Mucosa of descending colon (tissue), 3 donors: ENCODE results near the gene NPHP3. TPM values are rescaled to one million over a fixed set of nuclear protein-coding genes. Genes with fewer than 3 reads are reported as not detected.
A peak's percentile ranks its signal among the peaks of the same experiment; 100 is the strongest.

Experiments
- ATAC-seq: fragments of 200-7000 bp; cut with Tn5 transposase; one replicate; pipeline ENCODE4 v1.9.1; 2020; ENCODE audit warnings: mild to moderate bottlenecking, moderate library complexity
- DNase-seq, 3 donors: peaks; one replicate each; pipeline ENCODE4 v3.0.0-alpha.2; 2020
- H3K36me3 ChIP-seq: fragments of 200-600 bp; one replicate; pipeline ENCODE4 v1.8.0; 2021; ENCODE audit warnings: low read depth, mild to moderate bottlenecking
- H3K4me1 ChIP-seq: fragments of 200-600 bp; one replicate; pipeline ENCODE4 v1.8.0; 2021; ENCODE audit warnings: low read depth, mild to moderate bottlenecking
- H3K4me3 ChIP-seq: fragments of 200-600 bp; one replicate; pipeline ENCODE4 v1.8.0; 2021; ENCODE audit warnings: mild to moderate bottlenecking
- H3K9me3 ChIP-seq: fragments of 200-600 bp; one replicate; pipeline ENCODE4 v1.8.0; 2021; ENCODE audit warnings: mild to moderate bottlenecking
- CTCF ChIP-seq: fragments of 200-600 bp; IDR thresholded peaks from one replicate; pipeline ENCODE4 v1.8.0; 2022; ENCODE audit warnings: antibody characterized with exemption, mild to moderate bottlenecking
- intact Hi-C, 2 donors: fragments of 100-400 bp; cut with DNase I in 1 of 2; cut with micrococcal nuclease in 1 of 2; formaldehyde crosslinking; loops; one replicate each; pipeline versions ENCODE4 v1.11.0 to v1.11.1; 2022; cut with DNase I, micrococcal nuclease
- total RNA-seq, 3 donors: library from RNA; stranded (reverse); fragmentation: NEBNext Ultra II Directional in 2 of 3; extraction: Animal tissue kit (Norgen Biotek cat#: 25700) in 2 of 3; gene quantifications; one replicate each; pipeline versions ENCODE4 v1.2.1 to v1.2.4, GENCODE V29; 2021 to 2023
- donor health status: DM: no; HTN: no; CAD: no; lungs with moderate emphysema.
- donor health status: DM: no; HTN: no; CAD: no.
- donor health status: DM: no; HTN: yes; CAD: no.

NPHP3 gene
- total RNA-seq, 3 donors from 2014 or later = 18.0 to 32.7 (median 21.5) TPM

GRCh38 chr3:132662212-132662611 is 60.0 kb downstream of the NPHP3 start:
- H3K4me3 ChIP-seq = no peak overlapping the region
- intact Hi-C loops = no loop called here
- no peak for ATAC-seq

GRCh38 chr3:132661101-132661500 is 61.1 kb downstream of the NPHP3 start:
- TF ChIP-seq CTCF = no peak
- Histone ChIP-seq H3K4me1 (peaks cover 13% of the 10 kb centered on the region), H3K9me3 (no peaks in the 10 kb centered on the region), H3K36me3 (no peaks in the 10 kb centered on the region), H3K4me3 (peak overlapping the region; percentile 76)
- DNase-seq (no peak), ATAC-seq (peak; percentile 7)
- intact Hi-C loops = no loop called here

More at GRCh38 chr3:132662212-132662611, 60.0 kb downstream of the NPHP3 start:
- DNase-seq = no peak
- TF ChIP-seq CTCF = no peak
- peaks cover 13% of the 10 kb centered on the region for H3K4me1 ChIP-seq
- H3K36me3 ChIP-seq = no peaks in the 10 kb centered on the region
- no peaks in the 10 kb centered on the region for H3K9me3 ChIP-seq

GRCh38 chr3:132660811-132661070 is 61.5 kb downstream of the NPHP3 start:
- no peak for TF ChIP-seq CTCF
- intact Hi-C loops = no loop called here
- DNase-seq = no peak
- no peaks in the 10 kb centered on the region for H3K36me3 ChIP-seq
- H3K4me3 ChIP-seq = peak overlapping the region; percentile 76
- ATAC-seq = peak; percentile 42
- no peaks in the 10 kb centered on the region for H3K9me3 ChIP-seq
- H3K4me1 ChIP-seq = peaks cover 13% of the 10 kb centered on the region

- H3K4me3 ChIP-seq = peak within 1 kb of the TSS; percentile 76
- H3K4me1 ChIP-seq = peaks cover 13% of the 10 kb centered on the region
- peak; percentile 87 for ATAC-seq
- intact Hi-C loops = no loop called here
- H3K36me3 ChIP-seq = no peaks in the 10 kb centered on the region
- DNase-seq = peak; percentile 75 to 80 (median 79)
- H3K9me3 ChIP-seq = no peaks in the 10 kb centered on the region
- TF ChIP-seq CTCF = no peak
Observed at GRCh38 chr3:132660052-132660810, 62.0 kb downstream of the NPHP3 start, which contains the start of gene UBA5. UBA5 (plus strand) TSS chr3:132660329; CDS start chr3:132660538, 209 bp downstream.

GRCh38 chr3:132659365-132660051 is 62.7 kb downstream of the NPHP3 start, which contains the start of gene ACAD11:
ACAD11 (minus strand) TSS chr3:132659809; CDS start chr3:132659751, 58 bp downstream.
- ATAC-seq = peak; percentile 80
- Histone ChIP-seq H3K9me3 (no peaks in the 10 kb centered on the region), H3K4me1 (peaks cover 13% of the 10 kb centered on the region), H3K36me3 (no peaks in the 10 kb centered on the region), H3K4me3 (peak within 1 kb of the TSS; percentile 76)
- intact Hi-C loops = no loop called here
- peak; percentile 36 for TF ChIP-seq CTCF
- DNase-seq = peak; percentile 76 to 84 (median 80)
